Muscle of back (tissue), 11 donors: ENCODE results near the gene KNG1. TPM values are rescaled to one million over a fixed set of nuclear protein-coding genes. Genes with fewer than 3 reads are reported as not detected.
A peak's percentile ranks its signal among the peaks of the same experiment; 100 is the strongest.
"Not testable (repeated sequence)": the region's sequence is repeated elsewhere in the genome, so short reads cannot be mapped to it uniquely, and the experiment has no call there.

Experiments
- DNase-seq, 3 donors: peaks; one replicate each; pipeline versions ENCODE4 v3.0.0 to v3.0.0-alpha.2; 2013
- polyA plus RNA-seq, 10 donors: library from polyadenylated mRNA; unstranded; fragments of 120-200 nt; gene quantifications; one replicate each; pipeline ENCODE4 v1.2.1, GENCODE V29; 2013; ENCODE audit not compliant: insufficient read length in 10 of 10

KNG1 gene
- polyA plus RNA-seq, 10 donors, result 0.07 to 0.70 (median 0.12) TPM; not detected in 6

DNA sequence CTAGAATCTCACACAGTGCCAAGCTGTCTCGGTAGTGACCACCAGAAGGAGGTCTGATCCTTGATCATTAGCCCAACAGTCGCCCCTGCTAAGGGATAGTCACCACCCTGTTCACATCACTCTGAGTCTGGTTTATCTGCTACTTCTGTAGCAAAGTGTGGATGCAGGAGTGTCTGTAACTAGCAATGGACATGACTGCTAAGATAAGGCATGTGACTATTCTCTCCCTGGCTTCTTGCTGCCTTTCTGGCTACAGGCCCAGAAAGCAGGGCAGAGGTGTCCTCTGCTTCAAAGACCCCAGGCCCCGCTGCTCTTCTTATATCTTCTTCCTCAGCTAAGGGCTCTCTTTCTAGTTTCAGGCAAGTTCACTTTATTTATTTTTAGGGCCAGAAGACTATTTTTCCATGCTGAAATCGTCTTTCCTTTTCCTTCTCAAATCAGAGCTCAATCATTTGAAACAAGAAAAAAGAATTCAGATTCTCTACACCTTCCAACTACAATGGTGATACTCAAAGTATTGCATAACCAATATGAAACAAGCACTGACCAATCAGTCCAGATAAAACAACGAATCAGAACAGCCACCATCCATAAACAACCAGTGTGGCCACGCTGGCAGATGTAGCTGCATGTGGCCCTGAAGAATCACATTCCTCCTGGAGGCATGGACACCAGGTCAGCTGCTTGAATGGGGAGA, 8.0 kb upstream of the KNG1 start:
- DNase-seq, result no peak

DNA sequence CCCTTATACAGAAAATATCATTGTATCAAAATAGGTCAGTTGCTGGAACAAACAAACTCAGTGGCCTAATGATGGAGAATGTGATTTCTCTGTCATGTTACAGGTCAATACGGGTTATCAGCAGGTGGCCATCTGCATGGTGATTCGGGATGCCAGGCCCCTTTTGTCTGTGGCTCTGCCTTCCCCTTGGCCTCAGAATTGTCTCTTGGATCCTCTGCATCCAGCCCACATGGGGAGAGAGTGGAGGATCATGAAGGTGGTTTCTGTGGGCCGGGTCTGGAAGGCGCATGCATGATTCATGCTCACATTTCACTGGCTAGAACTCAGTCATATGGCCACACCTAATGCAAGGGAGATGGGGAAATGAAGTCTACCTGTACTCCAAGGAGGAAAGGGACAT, 6.5 kb upstream of the KNG1 start:
- DNase-seq, result not testable (repeated sequence)

DNA sequence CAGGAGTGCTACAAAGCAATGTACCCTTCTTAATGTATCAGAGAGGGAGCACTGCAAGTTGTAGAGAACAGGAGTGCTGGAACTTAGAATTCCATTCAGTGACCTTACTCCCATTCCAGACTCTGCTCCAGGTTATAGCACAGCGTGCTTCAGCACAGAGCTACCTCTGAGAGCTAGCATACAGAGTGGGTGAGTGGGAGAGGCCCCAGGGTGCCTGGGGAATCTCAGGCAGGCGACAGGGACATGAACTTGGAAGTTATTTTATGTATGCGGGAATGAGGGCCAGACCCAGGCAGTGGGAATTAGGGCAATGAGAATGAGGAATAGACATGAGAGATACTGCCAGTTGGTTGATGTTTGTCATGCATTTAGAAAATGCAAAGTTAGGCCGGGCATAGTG, 3.7 kb upstream of the KNG1 start:
- DNase-seq, result no peak

DNA sequence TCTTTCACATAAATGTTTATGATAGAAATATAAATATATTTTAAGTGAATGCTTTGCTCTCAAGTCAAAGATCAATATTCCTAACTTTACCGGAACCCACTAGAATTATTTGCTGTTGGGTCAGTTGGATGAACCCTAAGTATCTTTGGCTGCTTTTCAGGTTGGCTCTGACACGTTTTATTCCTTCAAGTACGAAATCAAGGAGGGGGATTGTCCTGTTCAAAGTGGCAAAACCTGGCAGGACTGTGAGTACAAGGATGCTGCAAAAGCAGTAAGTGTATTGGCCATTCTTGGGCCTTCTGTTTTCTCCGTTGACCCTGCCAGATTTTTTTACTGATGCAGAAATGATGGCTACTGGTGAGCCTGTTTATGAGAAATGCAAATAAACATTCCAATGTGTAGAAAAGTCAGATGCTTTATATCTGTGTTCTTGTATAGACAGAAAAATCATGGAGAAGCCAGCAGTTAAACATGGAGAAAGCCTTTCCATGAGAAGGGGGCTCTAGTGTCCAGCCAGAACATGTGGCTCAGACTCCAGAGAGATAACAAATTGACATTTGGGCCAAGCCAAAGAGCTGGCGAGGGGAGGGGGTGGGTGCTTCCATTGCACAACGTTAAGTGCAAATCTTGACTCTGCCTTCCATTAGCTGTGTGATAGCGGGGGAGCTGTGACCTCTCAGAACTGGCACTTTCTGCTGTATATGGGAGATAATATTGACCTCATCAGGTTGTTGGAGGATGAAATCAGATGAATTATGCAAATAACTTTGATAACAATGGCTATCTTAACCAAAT, 3.0 kb downstream of the KNG1 start:
- DNase-seq, result no peak

DNA sequence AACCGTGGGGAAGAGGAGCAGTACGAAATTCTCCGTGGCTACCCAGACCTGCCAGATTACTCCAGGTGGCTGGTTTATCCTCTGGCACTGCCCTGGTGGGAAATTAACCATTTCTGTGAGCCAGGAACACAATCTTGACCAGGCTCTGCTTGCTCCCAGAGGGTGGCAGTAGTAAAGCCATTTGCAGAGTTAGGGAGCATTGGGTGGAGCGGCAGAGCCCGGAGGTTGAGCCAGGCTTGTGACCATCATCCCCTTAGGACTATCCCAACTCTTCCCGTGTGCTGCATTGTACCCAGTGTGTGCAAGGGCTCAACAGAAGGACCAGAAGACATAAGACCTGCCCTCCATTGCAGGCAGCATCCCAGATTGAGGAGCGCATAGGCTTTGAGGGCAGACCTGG, 5.3 kb downstream of the KNG1 start:
- no peak for DNase-seq

DNA sequence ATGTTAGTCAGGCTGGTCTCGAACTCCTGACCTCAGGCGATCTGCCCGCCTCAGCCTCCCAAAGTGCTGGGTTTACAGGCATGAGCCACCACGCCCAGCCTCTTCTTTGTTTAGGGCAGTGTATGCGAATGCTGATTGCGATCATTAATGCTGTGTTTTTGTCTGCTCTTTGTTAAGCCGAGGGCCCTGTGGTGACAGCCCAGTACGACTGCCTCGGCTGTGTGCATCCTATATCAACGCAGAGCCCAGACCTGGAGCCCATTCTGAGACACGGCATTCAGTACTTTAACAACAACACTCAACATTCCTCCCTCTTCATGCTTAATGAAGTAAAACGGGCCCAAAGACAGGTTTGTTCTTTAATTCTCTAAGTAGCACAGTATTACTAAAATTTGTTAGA, 7.8 kb downstream of the KNG1 start:
- DNase-seq, result no peak

DNA sequence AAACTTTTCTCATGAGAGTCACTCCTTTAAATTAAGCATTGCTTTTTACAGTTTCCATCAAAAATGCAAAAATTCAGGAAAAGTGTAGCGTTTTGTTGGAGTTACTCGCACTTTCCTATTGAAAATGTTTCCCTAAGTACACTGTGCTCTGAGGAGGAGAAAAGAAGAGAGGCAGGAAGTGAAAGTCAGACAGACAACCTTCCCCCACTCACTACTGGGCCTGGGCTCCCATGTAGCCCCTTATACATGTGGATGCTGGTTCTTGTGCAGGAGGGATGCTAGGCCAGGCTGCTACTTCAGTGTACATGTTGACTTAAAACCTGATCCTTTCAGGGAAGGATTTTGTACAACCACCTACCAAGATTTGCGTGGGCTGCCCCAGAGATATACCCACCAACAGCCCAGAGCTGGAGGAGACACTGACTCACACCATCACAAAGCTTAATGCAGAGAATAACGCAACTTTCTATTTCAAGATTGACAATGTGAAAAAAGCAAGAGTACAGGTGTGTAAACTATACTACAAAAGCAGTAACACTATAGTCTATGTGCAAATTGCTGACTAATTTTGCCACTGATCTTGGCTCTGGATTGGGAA, 15.1 kb downstream of the KNG1 start:
- no peak for DNase-seq

DNA sequence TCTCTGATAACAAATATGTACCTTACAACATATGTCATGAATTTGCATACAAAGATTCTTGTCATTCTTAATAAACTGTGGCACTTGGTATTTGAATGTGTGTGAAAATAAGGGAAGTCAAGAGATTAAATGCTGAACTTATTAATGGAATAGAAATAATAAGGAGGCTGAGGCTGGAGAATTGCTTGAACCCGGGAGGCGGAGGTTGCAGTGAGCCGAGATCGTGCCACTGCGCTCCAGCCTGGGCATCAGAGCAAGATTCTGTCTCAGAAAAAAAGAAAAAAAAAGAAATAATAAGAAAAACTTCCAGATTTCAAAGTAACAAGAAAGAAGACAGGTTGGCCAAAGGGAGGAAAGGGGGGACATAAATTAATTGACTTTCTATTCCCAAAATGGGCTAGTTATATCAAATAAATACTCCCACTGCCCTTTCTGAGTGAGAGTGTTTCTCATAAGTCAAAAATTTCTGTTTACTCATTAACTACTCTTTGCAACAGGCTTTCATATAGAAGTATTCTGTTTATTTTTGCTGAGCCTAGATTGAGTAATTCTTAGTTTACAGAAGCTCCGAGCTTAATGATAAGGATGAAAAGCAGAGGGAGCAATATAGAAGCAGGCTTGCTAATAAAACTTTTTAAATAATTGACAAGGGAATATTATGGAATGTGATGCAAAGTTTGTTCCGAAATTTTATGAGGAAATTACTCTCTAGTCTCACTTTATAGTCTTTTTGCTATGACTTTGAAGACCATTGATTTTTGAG, 25.6 kb downstream of the KNG1 start:
- no peak for DNase-seq

DNA sequence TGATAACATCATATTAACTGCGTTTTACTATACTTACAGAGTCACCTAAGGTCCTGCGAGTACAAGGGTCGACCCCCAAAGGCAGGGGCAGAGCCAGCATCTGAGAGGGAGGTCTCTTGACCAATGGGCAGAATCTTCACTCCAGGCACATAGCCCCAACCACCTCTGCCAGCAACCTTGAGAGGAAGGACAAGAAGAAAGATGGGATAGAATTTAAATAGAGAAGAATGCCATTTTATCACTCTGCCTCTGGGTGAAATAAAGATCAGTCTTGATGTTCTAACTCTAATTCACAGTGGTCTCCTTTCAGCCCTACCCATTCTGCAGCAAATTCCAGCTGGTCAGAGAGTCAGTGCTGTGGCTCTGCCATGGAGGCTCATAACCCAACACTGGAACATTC, 26.5 kb downstream of the KNG1 start:
- no peak for DNase-seq

DNA sequence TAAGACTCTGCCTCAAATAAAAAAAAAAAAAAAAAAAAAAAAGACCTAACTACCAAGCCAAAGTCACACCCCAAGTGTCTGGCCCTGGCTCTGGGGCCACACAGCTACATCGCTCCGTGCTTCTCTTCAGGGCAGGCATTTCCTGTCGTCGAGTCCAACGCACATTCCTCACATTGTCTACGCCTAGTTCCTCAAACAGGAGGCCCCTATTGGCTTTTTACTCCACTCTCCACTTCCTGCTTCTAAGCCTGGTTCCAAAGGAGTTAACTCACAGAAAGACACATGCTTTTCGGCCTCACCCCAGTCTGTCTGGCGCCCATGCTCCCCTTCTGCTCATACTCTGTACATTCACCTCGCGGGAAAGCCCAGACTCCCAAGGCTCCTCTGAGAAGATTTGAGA, 28.8 kb downstream of the KNG1 start:
- DNase-seq, result peak; percentile 24 to 69 (median 62)

DNA sequence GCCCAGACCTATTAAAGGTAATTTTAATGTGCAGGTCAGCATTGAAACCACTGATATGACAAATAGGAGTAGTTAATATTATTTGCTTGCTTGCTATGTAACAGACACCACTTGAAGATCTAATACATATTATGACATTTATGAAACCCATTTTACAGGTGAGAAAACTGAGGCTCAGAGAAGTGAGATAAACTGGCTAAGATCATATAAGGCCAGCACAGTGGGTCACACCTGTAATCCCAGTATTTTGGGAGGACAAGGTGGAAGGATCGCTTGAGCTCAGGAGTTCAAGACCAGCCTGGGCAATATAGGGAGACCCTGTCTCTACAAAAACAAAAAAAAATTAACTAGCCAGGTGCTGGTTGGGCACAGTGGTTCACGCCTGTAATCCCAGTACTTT, 33.2 kb downstream of the KNG1 start:
- no peak for DNase-seq

DNA sequence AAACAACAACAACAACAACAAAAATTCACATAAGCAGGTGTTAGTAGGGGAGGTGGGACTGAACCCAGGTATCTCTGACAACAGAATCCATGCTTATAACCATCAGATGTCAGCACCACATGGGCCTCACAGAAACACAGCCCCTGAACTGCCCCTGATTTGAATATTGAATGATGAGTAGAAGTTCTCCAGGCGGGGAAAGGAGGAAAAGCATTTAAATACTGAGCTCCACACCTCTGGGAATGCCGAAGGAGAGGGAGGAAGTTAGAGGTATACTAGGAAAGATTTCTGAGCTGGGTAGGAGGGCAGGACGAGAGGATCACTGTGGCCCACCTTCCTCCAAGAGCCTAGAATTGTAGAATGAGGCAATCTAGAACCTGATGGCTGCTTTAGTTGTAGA, 34.3 kb downstream of the KNG1 start:
- DNase-seq, result no peak

DNA sequence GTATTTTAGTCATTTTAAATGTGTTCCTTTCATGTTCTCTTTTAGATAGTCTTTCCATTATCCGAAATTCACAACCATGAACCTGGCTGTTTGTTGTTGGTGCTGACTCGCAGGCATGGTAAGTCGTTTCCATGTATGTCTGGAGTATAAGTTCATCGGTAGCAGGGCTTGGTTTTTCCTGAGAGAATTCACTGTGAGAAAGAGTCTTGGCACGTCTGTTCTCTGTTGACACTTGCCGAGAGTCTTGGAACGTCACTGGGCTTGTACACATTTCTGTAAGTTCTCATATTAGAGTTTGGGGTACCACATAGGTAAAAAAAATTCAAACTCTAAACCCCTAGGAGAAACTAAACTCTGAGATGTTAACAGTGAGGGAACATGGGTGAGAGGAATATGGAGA, 36.8 kb downstream of the KNG1 start:
- DNase-seq, result no peak

DNA sequence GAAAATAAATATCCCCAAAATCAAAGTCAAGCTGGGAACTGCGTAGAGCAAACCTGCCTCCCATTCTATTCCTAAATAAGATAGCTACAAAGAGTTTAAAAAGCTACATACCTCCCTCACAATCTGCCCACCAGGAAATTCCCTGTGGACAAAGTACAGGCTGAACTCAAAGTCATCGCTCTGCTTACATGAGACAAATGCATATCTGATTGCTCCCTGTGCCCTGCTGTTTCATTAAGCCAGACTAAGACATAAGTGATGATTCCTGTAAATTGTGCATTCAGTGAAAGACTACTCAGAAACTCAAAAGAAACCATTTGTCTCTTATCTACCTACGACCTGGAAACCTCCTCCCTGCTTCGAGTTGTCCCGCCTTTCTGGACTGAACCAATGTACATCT, 37.7 kb downstream of the KNG1 start:
- DNase-seq, result no peak

DNA sequence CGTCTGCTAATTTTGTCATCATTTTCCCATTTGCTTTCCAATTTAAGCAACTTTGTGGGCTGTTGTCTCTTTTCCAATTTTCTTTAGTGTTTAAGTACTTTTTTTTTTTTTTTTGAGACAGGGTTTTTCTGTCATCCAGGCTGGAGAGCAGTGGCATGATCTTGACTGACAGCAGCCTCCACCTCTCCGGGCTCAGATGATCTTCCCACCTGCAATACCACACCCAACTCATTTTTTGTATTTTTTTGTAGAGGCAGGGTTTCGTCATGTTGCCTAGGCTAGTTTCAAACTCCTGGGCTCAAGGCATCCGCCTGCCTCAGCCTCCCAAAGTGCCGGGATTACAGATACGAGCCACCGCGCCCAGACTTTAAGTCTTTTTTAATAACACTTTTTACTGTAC, 40.1 kb downstream of the KNG1 start:
- no peak for DNase-seq

DNA sequence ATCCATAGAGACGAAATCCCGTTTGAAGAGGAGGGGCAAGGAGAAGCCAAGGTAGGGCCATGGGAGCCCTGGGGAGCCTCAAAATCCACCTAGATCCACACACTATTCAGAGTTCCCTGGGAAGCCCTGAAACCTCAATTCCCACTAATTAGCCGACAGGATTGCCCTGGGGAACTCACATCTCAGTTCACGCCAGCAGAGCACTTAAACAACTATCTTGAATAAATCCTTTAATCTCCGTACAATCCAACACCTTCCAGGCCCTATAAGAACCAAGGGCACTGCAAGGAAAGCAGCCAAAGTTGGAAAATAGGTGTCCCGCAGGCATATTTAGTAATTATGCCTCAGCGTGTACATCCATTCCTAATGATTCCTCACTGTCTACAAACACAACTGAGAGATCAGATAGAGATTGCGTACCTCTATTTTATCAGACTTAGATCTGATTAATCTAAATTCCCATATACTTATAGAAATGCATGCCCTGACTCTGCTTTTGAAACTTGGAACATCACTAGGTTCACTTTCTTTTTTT, 40.6 kb downstream of the KNG1 start:
- no peak for DNase-seq

DNA sequence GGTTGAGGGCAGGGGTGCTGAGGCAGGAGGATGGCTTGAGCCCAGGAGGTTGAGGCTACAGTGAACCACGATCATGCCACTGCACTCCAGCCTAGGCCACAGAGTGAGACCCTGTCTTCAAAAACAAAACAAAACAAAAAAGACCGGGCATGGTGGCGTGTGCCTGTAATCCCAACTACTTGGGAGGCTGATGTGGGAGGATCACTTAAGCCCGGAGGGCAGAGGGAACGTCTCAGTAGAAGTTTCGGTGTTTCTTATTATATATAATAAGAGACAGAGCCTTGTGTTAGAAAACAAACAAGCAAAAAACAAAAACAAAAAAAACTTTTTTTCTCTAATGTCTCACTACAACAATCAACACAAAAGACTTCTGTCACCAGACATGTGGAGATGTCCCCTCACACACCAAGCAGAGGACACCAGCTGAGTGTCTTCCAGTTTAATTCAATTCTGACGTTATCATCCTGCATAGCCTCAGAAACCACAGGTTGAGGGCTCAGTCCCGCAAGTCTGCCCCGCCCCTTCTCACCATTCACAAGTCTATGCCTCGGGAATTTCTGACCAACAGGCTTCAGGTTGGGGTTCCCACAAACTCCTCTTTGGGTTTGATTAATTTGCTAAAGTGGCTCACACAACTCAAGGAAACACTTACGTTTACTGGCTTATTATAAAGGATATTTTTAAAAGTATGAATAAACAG, 42.2 kb downstream of the KNG1 start:
- no peak for DNase-seq

DNA sequence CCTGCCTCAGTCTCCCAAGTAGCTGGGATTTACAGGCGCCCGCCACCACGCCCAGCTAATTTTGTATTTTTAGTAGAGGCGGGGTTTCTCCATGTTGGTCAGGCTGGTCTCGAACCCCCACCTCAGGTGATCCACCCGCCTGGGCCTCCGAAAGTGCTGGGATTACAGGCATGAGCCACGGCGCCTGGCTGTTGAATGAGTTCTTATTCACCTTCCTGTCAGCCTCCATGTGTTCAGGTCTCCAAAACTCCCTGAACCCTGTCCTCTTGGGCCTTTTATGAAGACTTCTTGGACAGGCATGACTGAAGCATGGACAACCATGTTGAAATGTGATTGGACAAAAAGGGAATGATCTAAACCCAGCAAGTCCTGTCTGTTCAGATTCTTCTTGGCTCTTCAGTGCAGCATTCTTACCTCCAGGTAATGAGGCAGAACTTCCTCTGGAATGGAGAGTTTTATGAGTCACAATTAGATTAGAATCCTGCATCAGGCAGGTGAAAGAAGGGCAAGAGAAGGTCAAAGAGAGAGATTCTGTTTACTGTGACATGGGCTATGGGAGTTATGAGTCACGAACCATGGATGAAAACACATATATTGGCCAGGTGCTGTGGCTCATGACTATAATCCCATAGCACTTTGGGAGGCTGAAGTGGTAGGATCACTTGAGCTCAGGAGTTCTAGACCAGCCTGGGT, 43.1 kb downstream of the KNG1 start:
- DNase-seq, result no peak

DNA sequence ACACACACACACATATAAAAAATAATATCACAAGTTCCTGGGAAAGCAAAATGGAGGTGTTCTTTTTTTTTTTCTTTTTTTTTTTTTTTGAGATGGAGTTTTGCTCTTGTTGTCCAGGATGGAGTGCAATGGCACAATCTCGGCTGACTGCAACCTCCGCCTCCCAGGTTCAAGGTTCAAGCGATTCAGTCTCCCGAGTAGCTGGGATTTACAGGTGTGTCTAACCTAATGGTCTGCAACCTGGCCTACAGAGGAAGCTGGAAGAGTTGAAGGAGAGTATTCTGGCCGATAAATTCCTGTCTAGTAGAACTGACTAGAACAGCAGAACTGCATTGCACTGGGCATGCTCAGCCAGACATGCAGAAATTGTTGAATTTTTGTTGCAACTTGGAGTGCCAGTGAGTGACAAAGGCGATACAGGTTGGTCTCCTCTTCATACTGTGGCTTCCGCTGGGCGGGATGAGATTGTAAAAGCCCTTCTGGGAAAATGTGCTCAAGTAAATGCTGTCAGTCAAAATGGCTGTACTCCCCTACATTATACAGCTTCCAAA, 43.8 kb downstream of the KNG1 start:
- no peak for DNase-seq

DNA sequence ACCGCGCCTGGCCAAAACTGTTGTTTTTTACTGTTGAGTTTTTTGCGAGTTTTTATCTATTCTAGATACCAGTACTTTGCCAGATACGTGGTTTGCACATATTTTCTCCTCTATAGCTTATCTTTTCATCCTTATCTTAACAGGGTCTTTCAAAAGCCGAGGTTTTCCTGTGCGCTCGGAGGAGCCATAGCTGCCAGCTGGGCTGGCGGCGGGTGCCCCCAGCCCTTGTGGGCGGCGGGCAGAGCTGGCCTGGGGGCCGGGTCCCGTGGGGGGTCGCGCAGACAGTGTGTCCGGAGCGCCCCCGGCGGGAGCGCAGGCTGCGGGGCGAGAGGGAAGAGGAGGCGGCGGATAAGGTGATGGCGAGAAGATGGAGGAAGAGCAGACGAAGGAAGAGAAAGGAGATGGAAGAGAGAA, 55.1 kb downstream of the KNG1 start:
- DNase-seq, result no peak
